SU-DHL-6 (cell line): Measurements from ENCODE around the gene SDK1.
"Not testable (repeated sequence)": the region's sequence is repeated elsewhere in the genome, so short reads cannot be mapped to it uniquely, and the experiment has no call there.

ENCODE experiments used
- H2AFZ ChIP-seq: fragments of 200-600 bp; sonication (generic); 2 replicates; pipeline ENCODE4 v1.6.1; 2014; ENCODE audit warnings: low read depth, mild to moderate bottlenecking, moderate library complexity, mixed read lengths, antibody characterized with exemption, low read length; ENCODE audit not compliant: severe bottlenecking
- H3F3A ChIP-seq: fragments of 200-600 bp; shearing (Covaris generic); 2 replicates; pipeline ENCODE4 v1.6.0; 2016; ENCODE audit warnings: antibody characterized with exemption, mild to moderate bottlenecking; ENCODE audit not compliant: insufficient read depth
- H3K27ac ChIP-seq: fragments of 200-600 bp; sonication (generic); 2 replicates; pipeline ENCODE4 v1.5.1; 2016; ENCODE audit warnings: low read depth, mild to moderate bottlenecking, low read length, moderate library complexity, mixed read lengths
- H3K27me3 ChIP-seq: fragments of 200-600 bp; sonication (generic), shearing (Covaris generic); 2 replicates; pipeline ENCODE4 v1.6.0; 2014; ENCODE audit warnings: mild to moderate bottlenecking, low read length
- H3K36me3 ChIP-seq: fragments of 200-600 bp; sonication (generic); 2 replicates; pipeline ENCODE4 v1.6.1; 2014; ENCODE audit warnings: mild to moderate bottlenecking, low read length, mixed read lengths
- H3K4me2 ChIP-seq: fragments of 300-600, 200-600 bp; shearing (Covaris generic), sonication (generic); 2 replicates; pipeline ENCODE4 v1.6.0; 2014; ENCODE audit warnings: low read length, low read depth, mild to moderate bottlenecking; ENCODE audit not compliant: poor library complexity, severe bottlenecking
- H3K4me3 ChIP-seq: fragments of 200-600 bp; sonication (generic); 2 replicates; pipeline ENCODE4 v1.5.1; 2014; ENCODE audit warnings: antibody characterized with exemption, low read length, mild to moderate bottlenecking, mixed read lengths; ENCODE audit not compliant: insufficient read depth, poor library complexity, severe bottlenecking
- H3K79me2 ChIP-seq: fragments of 200-600 bp; sonication (generic); 2 replicates; pipeline ENCODE4 v1.6.1; 2014; ENCODE audit warnings: mild to moderate bottlenecking, low read length, moderate library complexity; ENCODE audit not compliant: insufficient read depth
- H3K9ac ChIP-seq: fragments of 200-600 bp; sonication (generic); 2 replicates; pipeline ENCODE4 v1.7.0; 2014; ENCODE audit warnings: mild to moderate bottlenecking, low read length
- H3K9me2 ChIP-seq: fragments of 200-600 bp; sonication (generic); replicated peaks from 2 replicates; pipeline ENCODE4 v1.6.1; 2014; ENCODE audit warnings: low read length; ENCODE audit not compliant: insufficient read depth
- H3K9me3 ChIP-seq: fragments of 200-600 bp; sonication (generic); 2 replicates; pipeline ENCODE4 v1.6.1; 2014; ENCODE audit warnings: low read length, mixed read lengths; ENCODE audit not compliant: insufficient read depth
- H4K20me1 ChIP-seq: fragments of 200-600 bp; sonication (generic); 2 replicates; pipeline ENCODE4 v1.6.1; 2014; ENCODE audit warnings: low read depth, mild to moderate bottlenecking, antibody characterized with exemption, low read length, moderate library complexity, mixed read lengths
- CTCF ChIP-seq: fragments of 200-600 bp; sonication (generic); IDR thresholded peaks from one replicate; pipeline ENCODE4 v1.5.1; 2017; ENCODE audit warnings: antibody characterized with exemption, mild to moderate bottlenecking, low read length, moderate library complexity; ENCODE audit not compliant: insufficient read depth, poor library complexity, severe bottlenecking
- EZH2phosphoT487 ChIP-seq: fragments of 200-600 bp; sonication (generic), shearing (Covaris generic); conservative IDR thresholded peaks from 2 replicates; pipeline ENCODE4 v1.6.1; 2018; ENCODE audit warnings: mild to moderate bottlenecking, antibody characterized with exemption, low read length, moderate library complexity, mixed read lengths

The SDK1 gene

GRCh38 chr7:3697472-3697871 lies 396.4 kb downstream of the SDK1 start:
- Histone ChIP-seq H3F3A (no peaks in the 10 kb centered on the region), H3K9me2 (no peaks in the 10 kb centered on the region), H3K4me2 (no peak overlapping the region), H3K9ac (no peak overlapping the region), H3K27me3 (0 out of 2 replicates have a peak, but pooled peaks cover 4% of the 10 kb centered on the region), H3K4me3 (no peak overlapping the region), H3K36me3 (no peaks in the 10 kb centered on the region), H3K79me2 (no peaks in the 10 kb centered on the region), H2AFZ (no peak overlapping the region), H4K20me1 (no peaks in the 10 kb centered on the region), H3K27ac (no peak overlapping the region), H3K9me3 (no peaks in the 10 kb centered on the region)
- TF ChIP-seq EZH2phosphoT487 (no peak), CTCF (no peak)

- Histone ChIP-seq H3K27me3 (no peaks in the 10 kb centered on the region), H4K20me1 (no peaks in the 10 kb centered on the region), H3K27ac (no peak overlapping the region), H2AFZ (no peak overlapping the region), H3K4me3 (no peak overlapping the region), H3K79me2 (no peaks in the 10 kb centered on the region), H3K9me2 (no peaks in the 10 kb centered on the region), H3K9me3 (no peaks in the 10 kb centered on the region), H3F3A (no peaks in the 10 kb centered on the region), H3K4me2 (no peak overlapping the region), H3K9ac (no peak overlapping the region), H3K36me3 (no peaks in the 10 kb centered on the region)
- TF ChIP-seq CTCF (no peak), EZH2phosphoT487 (no peak)
These were observed 404.2 kb downstream of the SDK1 start for GRCh38 chr7:3705258-3705657.

- not testable (repeated sequence) for H3K4me2 ChIP-seq, H3K36me3 ChIP-seq, H3K4me3 ChIP-seq, H2AFZ ChIP-seq, H3K27me3 ChIP-seq, H4K20me1 ChIP-seq, H3K9me3 ChIP-seq, H3K9ac ChIP-seq, H3K27ac ChIP-seq, H3K9me2 ChIP-seq, H3K79me2 ChIP-seq, H3F3A ChIP-seq
These were observed 405.0 kb downstream of the SDK1 start for GRCh38 chr7:3706091-3706490.

- Histone ChIP-seq H3K9me2 (no peaks in the 10 kb centered on the region), H3K4me3 (no peak overlapping the region), H3K4me2 (no peak overlapping the region), H3K27me3 (no peaks in the 10 kb centered on the region), H3K27ac (no peak overlapping the region), H3K79me2 (no peaks in the 10 kb centered on the region), H4K20me1 (no peaks in the 10 kb centered on the region), H3K36me3 (no peaks in the 10 kb centered on the region), H3F3A (no peaks in the 10 kb centered on the region), H3K9me3 (no peaks in the 10 kb centered on the region), H3K9ac (no peak overlapping the region), H2AFZ (no peak overlapping the region)
- no peak for TF ChIP-seq EZH2phosphoT487
- no peak for TF ChIP-seq CTCF
These were observed 409.1 kb downstream of the SDK1 start for GRCh38 chr7:3710122-3710521.
